Measurements from ENCODE around the gene GGA1. TPM values are rescaled to one million over a fixed set of nuclear protein-coding genes. Genes with fewer than 3 reads are reported as not detected.

The GGA1 gene
- 15.5 to 24.7 TPM (median 22.9 TPM) in 5 replicates for total RNA-seq (2022; extraction: Qiagen RNA extraction; ENCODE audit: low read depth)

GRCh38 chr22:37608477-37609239, at the start of gene GGA1:
TSS of gene GGA1 (plus strand) at chr22:37608834. CDS start at chr22:37608861, 27 bp downstream.

GRCh38 chr22:37559901-37560607, 48.6 kb upstream of the GGA1 start, which contains the start of gene CDC42EP1:
TSS of gene CDC42EP1 (plus strand) at chr22:37560480. CDS start at chr22:37566350, 5,870 bp downstream.

GRCh38 chr22:37639070-37639760, 30.6 kb downstream of the GGA1 start, which contains the start of gene SH3BP1:
TSS of gene SH3BP1 (plus strand) at chr22:37639669. CDS start at chr22:37639788, 119 bp downstream.

GRCh38 chr22:37658133-37659065, 49.8 kb downstream of the GGA1 start, which contains the start of gene PDXP:
TSS of gene PDXP (plus strand) at chr22:37658723. CDS start at chr22:37658783, 60 bp downstream.

GRCh38 chr22:37674951-37675929, 66.6 kb downstream of the GGA1 start, which contains the start of gene LGALS1:
TSS of gene LGALS1 (plus strand) at chr22:37675636. CDS start at chr22:37675703, 67 bp downstream.

Other genes starting within 250 kb of the GGA1 start
- 3.5 to 9.6 TPM (median 8.7 TPM) in 5 replicates for gene ELFN2, start 181.4 kb upstream of the GGA1 start, total RNA-seq (2022; extraction: Qiagen RNA extraction; ENCODE audit: low read depth)
- gene MFNG, start 122.5 kb upstream of the GGA1 start, total RNA-seq (2022; extraction: Qiagen RNA extraction; ENCODE audit: low read depth), result 0.94 to 3.3 TPM (median 2.2 TPM) in 5 replicates
- gene CARD10, start 89.4 kb upstream of the GGA1 start, total RNA-seq (2022; extraction: Qiagen RNA extraction; ENCODE audit: low read depth), result 16.7 to 37.0 TPM (median 34.2 TPM) in 5 replicates
- gene CDC42EP1, start 48.4 kb upstream of the GGA1 start, total RNA-seq (2022; extraction: Qiagen RNA extraction; ENCODE audit: low read depth), result 16.8 to 37.2 TPM (median 34.9 TPM) in 5 replicates
- gene LGALS2, start 28.7 kb upstream of the GGA1 start, total RNA-seq (2022; extraction: Qiagen RNA extraction; ENCODE audit: low read depth), result not detected in 5 replicates
- 1.6 to 3.3 TPM (median 2.1 TPM) in 5 replicates for gene SH3BP1, start 30.8 kb downstream of the GGA1 start, total RNA-seq (2022; extraction: Qiagen RNA extraction; ENCODE audit: low read depth)
- gene PDXP, start 49.9 kb downstream of the GGA1 start, total RNA-seq (2022; extraction: Qiagen RNA extraction; ENCODE audit: low read depth), result 13.5 to 19.2 TPM (median 18.0 TPM) in 5 replicates
- gene LGALS1, start 66.8 kb downstream of the GGA1 start, total RNA-seq (2022; extraction: Qiagen RNA extraction; ENCODE audit: low read depth), result 1,225 to 1,377 TPM (median 1,256 TPM) in 5 replicates
- 24.9 to 30.9 TPM (median 28.2 TPM) in 5 replicates for gene NOL12, start 77.5 kb downstream of the GGA1 start, total RNA-seq (2022; extraction: Qiagen RNA extraction; ENCODE audit: low read depth)
- 18.5 to 37.8 TPM (median 34.6 TPM) in 5 replicates for gene TRIOBP, start 88.2 kb downstream of the GGA1 start, total RNA-seq (2022; extraction: Qiagen RNA extraction; ENCODE audit: low read depth)
- 2.7 to 3.4 TPM (median 3.0 TPM) in 5 replicates for gene GCAT, start 199.1 kb downstream of the GGA1 start, total RNA-seq (2022; extraction: Qiagen RNA extraction; ENCODE audit: low read depth)
- gene GALR3, start 214.5 kb downstream of the GGA1 start, total RNA-seq (2022; extraction: Qiagen RNA extraction; ENCODE audit: low read depth), result not detected in 5 replicates
- 18.7 to 25.9 TPM (median 24.4 TPM) in 5 replicates for gene ANKRD54, start 235.5 kb downstream of the GGA1 start, total RNA-seq (2022; extraction: Qiagen RNA extraction; ENCODE audit: low read depth)
- 264 to 308 TPM (median 279 TPM) in 5 replicates for gene EIF3L, start 240.6 kb downstream of the GGA1 start, total RNA-seq (2022; extraction: Qiagen RNA extraction; ENCODE audit: low read depth)

Measured in A549 treated with ZK216348 at 1 μM for 4 hours (cell line).